ENCODE data around the gene ITPR1. TPM values are rescaled to one million over a fixed set of nuclear protein-coding genes. Genes with fewer than 3 reads are reported as not detected.
"Not testable (repeated sequence)": the region's sequence is repeated elsewhere in the genome, so short reads cannot be mapped to it uniquely, and the experiment has no call there.

ITPR1 gene
- total RNA-seq, 1 donor from 2014 or later = 11.2 TPM

- H3K4me1 Mint-ChIP-seq (ENCODE audit: low read depth) = peaks cover 20% of the 10 kb centered on the region
- H3K36me3 Mint-ChIP-seq (ENCODE audit: insufficient read depth) = peaks cover 5% of the 10 kb centered on the region
- H3K27ac Mint-ChIP-seq = no peak overlapping the region
- TF ChIP-seq, protein P1, sequence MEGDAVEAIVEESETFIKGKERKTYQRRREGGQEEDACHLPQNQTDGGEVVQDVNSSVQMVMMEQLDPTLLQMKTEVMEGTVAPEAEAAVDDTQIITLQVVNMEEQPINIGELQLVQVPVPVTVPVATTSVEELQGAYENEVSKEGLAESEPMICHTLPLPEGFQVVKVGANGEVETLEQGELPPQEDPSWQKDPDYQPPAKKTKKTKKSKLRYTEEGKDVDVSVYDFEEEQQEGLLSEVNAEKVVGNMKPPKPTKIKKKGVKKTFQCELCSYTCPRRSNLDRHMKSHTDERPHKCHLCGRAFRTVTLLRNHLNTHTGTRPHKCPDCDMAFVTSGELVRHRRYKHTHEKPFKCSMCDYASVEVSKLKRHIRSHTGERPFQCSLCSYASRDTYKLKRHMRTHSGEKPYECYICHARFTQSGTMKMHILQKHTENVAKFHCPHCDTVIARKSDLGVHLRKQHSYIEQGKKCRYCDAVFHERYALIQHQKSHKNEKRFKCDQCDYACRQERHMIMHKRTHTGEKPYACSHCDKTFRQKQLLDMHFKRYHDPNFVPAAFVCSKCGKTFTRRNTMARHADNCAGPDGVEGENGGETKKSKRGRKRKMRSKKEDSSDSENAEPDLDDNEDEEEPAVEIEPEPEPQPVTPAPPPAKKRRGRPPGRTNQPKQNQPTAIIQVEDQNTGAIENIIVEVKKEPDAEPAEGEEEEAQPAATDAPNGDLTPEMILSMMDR (IDR thresholded peaks at IDR 0.05; ENCODE audit: unreplicated experiment) = no peak
- no peaks in the 10 kb centered on the region for H3K27me3 Mint-ChIP-seq
- DNase-seq (ENCODE audit: low spot score, unreplicated experiment) = no peak
- H3K4me3 Mint-ChIP-seq (ENCODE audit: low read depth) = no peak overlapping the region
- H3K9me3 Mint-ChIP-seq (ENCODE audit: low read depth) = peaks cover 26% of the 10 kb centered on the region
Measured at GRCh38 chr3:4761759-4762158, 268.6 kb downstream of the ITPR1 start.

DNA sequence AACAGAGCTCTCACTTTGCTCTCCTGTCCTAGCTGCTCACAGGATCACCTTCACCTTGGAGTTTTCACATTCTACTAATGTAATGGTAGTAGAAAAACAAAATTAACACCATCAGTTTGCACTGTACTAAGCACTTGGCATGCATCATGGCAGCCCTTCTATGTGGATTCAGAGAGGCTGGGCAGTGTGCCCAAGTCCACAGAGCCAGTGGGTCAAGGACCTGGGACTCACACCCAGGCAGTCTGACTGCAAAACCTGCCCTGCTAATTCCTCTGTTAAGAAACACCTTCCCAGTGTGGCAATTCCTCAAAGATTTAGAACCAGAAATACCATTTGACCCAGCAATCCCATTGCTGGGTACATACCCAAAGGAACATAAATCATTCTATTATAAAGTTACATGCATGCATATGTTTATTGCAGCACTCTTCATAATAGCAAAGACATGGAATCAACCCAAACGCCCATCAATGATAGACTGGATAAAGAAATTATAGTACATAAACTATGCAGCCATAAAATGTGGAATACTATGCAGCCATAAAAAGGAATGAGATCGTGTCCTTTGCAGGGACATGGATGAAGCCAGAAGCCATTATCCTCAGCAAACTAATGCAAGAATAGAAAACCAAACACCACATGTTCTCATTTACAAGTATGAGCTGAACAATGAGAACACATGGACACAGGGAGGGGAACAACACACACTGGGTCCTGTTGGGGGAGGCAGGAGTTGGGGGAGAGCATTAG lies 269.5 kb downstream of the ITPR1 start:
- peaks cover 26% of the 10 kb centered on the region for H3K9me3 Mint-ChIP-seq (ENCODE audit: low read depth)
- DNase-seq (ENCODE audit: low spot score, unreplicated experiment); H3K4me3 Mint-ChIP-seq (ENCODE audit: low read depth); H3K36me3 Mint-ChIP-seq (ENCODE audit: insufficient read depth); H3K27me3 Mint-ChIP-seq; H3K27ac Mint-ChIP-seq: not testable (repeated sequence)
- H3K4me1 Mint-ChIP-seq (ENCODE audit: low read depth) = peaks cover 12% of the 10 kb centered on the region

DNA sequence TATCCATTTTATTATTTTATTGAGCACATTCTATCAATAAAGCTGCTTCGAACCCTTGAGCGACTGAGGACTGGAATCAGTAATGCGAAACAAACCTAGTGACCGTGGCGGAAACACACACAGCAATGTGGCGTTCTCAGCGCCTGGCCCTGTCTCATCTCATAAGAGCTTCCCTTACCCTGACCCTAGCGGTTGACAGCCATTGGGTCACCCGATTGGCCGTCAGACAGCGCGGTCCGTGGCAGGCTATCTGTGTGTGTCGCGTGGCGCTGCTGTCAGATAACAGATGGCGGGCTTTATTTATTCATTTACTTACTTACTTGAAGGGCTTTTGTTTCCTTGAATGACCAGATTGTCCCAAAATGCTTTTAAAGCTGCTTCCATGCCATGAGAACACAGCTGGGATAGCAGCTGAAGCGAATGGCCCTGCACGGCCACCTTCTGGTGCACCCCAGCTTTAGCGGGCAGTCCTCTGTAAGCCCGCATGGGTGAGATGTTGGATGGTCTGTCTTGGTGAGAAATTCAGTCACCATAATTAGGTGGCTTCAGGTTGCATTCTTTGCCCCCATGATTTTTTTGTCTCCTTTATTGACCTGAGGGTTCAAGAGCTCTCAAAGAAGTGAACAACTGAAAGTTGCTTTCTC lies 270.6 kb downstream of the ITPR1 start:
- no peaks in the 10 kb centered on the region for H3K27me3 Mint-ChIP-seq
- TF ChIP-seq, protein P1 (IDR thresholded peaks at IDR 0.05; ENCODE audit: unreplicated experiment) = no peak
- no peak overlapping the region for H3K4me3 Mint-ChIP-seq (ENCODE audit: low read depth)
- H3K9me3 Mint-ChIP-seq (ENCODE audit: low read depth) = peaks cover 26% of the 10 kb centered on the region
- peaks cover 3% of the 10 kb centered on the region for H3K4me1 Mint-ChIP-seq (ENCODE audit: low read depth)
- no peak overlapping the region for H3K27ac Mint-ChIP-seq
- no peak for DNase-seq (ENCODE audit: low spot score, unreplicated experiment)
- H3K36me3 Mint-ChIP-seq (ENCODE audit: insufficient read depth) = peaks cover 5% of the 10 kb centered on the region

GRCh38 chr3:4765212-4765611 lies 272.1 kb downstream of the ITPR1 start:
- Mint-ChIP-seq H3K4me3 (ENCODE audit: low read depth) (no peak overlapping the region), H3K27ac (no peak overlapping the region), H3K36me3 (ENCODE audit: insufficient read depth) (peaks cover 5% of the 10 kb centered on the region), H3K4me1 (ENCODE audit: low read depth) (no peaks in the 10 kb centered on the region), H3K27me3 (no peaks in the 10 kb centered on the region), H3K9me3 (ENCODE audit: low read depth) (peaks cover 26% of the 10 kb centered on the region)
- TF ChIP-seq, protein P1 (IDR thresholded peaks at IDR 0.05; ENCODE audit: unreplicated experiment) = no peak
- no peak for DNase-seq (ENCODE audit: low spot score, unreplicated experiment)

DNA sequence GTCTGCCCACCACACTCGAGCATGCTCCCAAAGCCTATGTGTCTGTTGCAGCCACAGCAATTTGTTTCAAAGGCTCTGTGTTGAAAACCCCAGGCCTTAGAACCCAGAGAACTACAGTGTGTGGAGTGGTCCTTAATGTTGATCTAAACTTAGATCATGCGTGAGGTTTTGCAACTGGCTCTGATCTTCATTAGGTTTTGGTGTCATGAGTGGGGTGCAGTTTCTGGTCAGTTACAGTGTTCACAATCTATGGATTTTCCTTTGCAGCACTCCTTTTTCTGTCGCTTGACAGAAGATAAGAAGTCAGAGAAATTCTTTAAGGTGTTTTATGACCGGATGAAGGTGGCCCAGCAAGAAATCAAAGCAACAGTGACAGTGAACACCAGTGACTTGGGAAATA lies 273.1 kb downstream of the ITPR1 start:
- peaks cover 4% of the 10 kb centered on the region for H3K36me3 Mint-ChIP-seq (ENCODE audit: insufficient read depth)

More for the DNA sequence above, 273.1 kb downstream of the ITPR1 start:
- DNase-seq (ENCODE audit: low spot score, unreplicated experiment) = no peak
- TF ChIP-seq, protein P1 (IDR thresholded peaks at IDR 0.05; ENCODE audit: unreplicated experiment) = no peak
- no peaks in the 10 kb centered on the region for H3K4me1 Mint-ChIP-seq (ENCODE audit: low read depth)
- no peaks in the 10 kb centered on the region for H3K27me3 Mint-ChIP-seq
- H3K4me3 Mint-ChIP-seq (ENCODE audit: low read depth) = no peak overlapping the region
- no peak overlapping the region for H3K27ac Mint-ChIP-seq
- peaks cover 22% of the 10 kb centered on the region for H3K9me3 Mint-ChIP-seq (ENCODE audit: low read depth)
